ENCODE data around the gene CFAP299. TPM values are rescaled to one million over a fixed set of nuclear protein-coding genes. Genes with fewer than 3 reads are reported as not detected.

The CFAP299 gene
- total and polyA plus RNA-seq, 2 of the 13 experiments (the other 11 are each of a cell fraction or from before 2014, with no cell fraction given) = not detected

GRCh38 chr4:80811406-80811805 is 475.9 kb downstream of the CFAP299 start:
- Histone ChIP-seq H4K20me1 (ENCODE audit: insufficient read depth, low read length) (no peaks in the 10 kb centered on the region), H3K9ac (ENCODE audit: insufficient read depth, low read depth, low read length) (no peak overlapping the region), H3K9me3 (ENCODE audit: low read length) (no peaks in the 10 kb centered on the region), H3K36me3 (replicated peaks in 1 of 2; ENCODE audit: control insufficient read depth in 1 of 2, insufficient read depth in 2 of 2, low read length in 2 of 2) (no peaks in the 10 kb centered on the region), H3K27me3 (ENCODE audit: control insufficient read depth in 1 of 2, insufficient read depth in 2 of 2, low read length in 2 of 2) (no peaks in the 10 kb centered on the region), H2AFZ (ENCODE audit: low read length) (no peak overlapping the region), H3K27ac (ENCODE audit: extremely low read length, insufficient read depth, low read length) (no peak overlapping the region), H3K4me3 (replicated peaks in 1 of 3; ENCODE audit: insufficient read depth in 1 of 3, low read depth in 2 of 3, low read length in 3 of 3) (no peak overlapping the region), H3K4me2 (ENCODE audit: low read depth, low read length) (no peak overlapping the region), H3K79me2 (ENCODE audit: insufficient read depth, low read length) (no peaks in the 10 kb centered on the region), H3K4me1 (ENCODE audit: insufficient read depth, low read length) (no peaks in the 10 kb centered on the region)
- ATAC-seq (no peak), DNase-seq (ENCODE audit: low spot score) (no peak), FAIRE-seq (no peak)
- ChIA-PET CTCF (ENCODE audit: low intra/inter-chr PET ratio, low total read pairs) (no interaction called here), POLR2A (no interaction called here)
- no TSS peak for BruUV-seq (replicated peaks)
- in situ Hi-C loops (cut with HindIII; ENCODE audit: extremely low pct_ligation_motif_present, low pct_unique_long_range_greater_than_20kb) (no loop called here), intact Hi-C loops (cut with micrococcal nuclease; ENCODE audit: unreplicated experiment) (no loop called here)
- TF ChIP-seq ARID5B (CRISPR knock-in tag; IDR thresholded peaks at IDR 0.05) = no peak
- no peak for TF ChIP-seq HIVEP1 (CRISPR knock-in tag; IDR thresholded peaks at IDR 0.05)
- no peak for TF ChIP-seq NFE2L2 (IDR thresholded peaks at IDR 0.05; ENCODE audit: low read length)
- no peak for TF ChIP-seq ZFP90 (CRISPR knock-in tag; IDR thresholded peaks at IDR 0.05; ENCODE audit: borderline replicate concordance)
- TF ChIP-seq ZNF354B (CRISPR knock-in tag; IDR thresholded peaks at IDR 0.05) = no peak
- TF ChIP-seq ZNF720 (CRISPR knock-in tag; IDR thresholded peaks at IDR 0.05) = no peak
- no peak for TF ChIP-seq ZNF333 (CRISPR knock-in tag; IDR thresholded peaks at IDR 0.05; ENCODE audit: borderline replicate concordance)
- no peak for TF ChIP-seq PTBP1 (IDR thresholded peaks at IDR 0.05; ENCODE audit: low read depth, low read length, poor library complexity, severe bottlenecking)
- TF ChIP-seq ZNF501 (CRISPR knock-in tag; IDR thresholded peaks at IDR 0.05) = no peak
- 2% methylated on average over 3 of the region's 3 CpGs for WGBS (ENCODE audit: low lambda C conversion rate)

Data from HepG2 (cell line).